Measurements from ENCODE around the gene ERAP2. TPM values are rescaled to one million over a fixed set of nuclear protein-coding genes. Genes with fewer than 3 reads are reported as not detected.

Gene ERAP2
- total RNA-seq, 1 experiment from 2014 or later, result 15.5 TPM

DNA sequence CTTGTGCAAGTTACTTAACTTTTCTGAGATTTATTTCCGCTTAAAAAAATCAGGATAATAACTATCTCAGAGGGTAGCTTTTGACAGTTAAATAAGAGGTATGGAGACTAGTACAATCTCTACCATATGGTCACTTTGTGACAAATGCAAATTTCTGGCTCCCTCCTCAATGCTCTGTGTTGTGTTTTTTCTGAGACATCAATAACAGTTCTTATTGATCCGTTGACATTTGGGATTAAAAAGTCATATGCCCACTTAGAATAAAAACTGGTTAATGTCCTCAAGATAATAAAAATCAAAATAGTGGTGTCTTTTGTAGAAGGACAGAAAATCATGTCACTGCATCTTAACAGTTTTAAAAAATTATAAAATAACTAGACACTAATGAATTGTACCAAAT lies 34.8 kb downstream of the ERAP2 start:
- Histone ChIP-seq H3K4me1 (ENCODE audit: control insufficient read depth, insufficient read depth, low read length) (no peaks in the 10 kb centered on the region), H3K9me3 (ENCODE audit: control insufficient read depth, insufficient read depth, low read depth, low read length) (no peaks in the 10 kb centered on the region), H3K27me3 (ENCODE audit: control insufficient read depth, insufficient read depth, low read length) (no peaks in the 10 kb centered on the region), H3K36me3 (ENCODE audit: control insufficient read depth, insufficient read depth, low read length) (no peaks in the 10 kb centered on the region), H3K4me3 (ENCODE audit: low read depth in 2 of 2, low read length in 2 of 2) (no peak overlapping the region), H3K27ac (ENCODE audit: low read length) (no peak overlapping the region)
- no TSS peak for BruUV-seq (replicated peaks)
- ChIA-PET CTCF (no interaction called here), POLR2A (no interaction called here)
- in situ Hi-C loops (cut with HindIII; ENCODE audit: low pct_unique_long_range_greater_than_20kb, low sequenced_read_pairs) (no loop called here), intact Hi-C loops (cut with micrococcal nuclease; ENCODE audit: unreplicated experiment) (no loop called here)
- TF ChIP-seq TCF7L2 (IDR thresholded peaks at IDR 0.05; ENCODE audit: low read depth, low read length), result no peak
- TF ChIP-seq, protein P1, sequence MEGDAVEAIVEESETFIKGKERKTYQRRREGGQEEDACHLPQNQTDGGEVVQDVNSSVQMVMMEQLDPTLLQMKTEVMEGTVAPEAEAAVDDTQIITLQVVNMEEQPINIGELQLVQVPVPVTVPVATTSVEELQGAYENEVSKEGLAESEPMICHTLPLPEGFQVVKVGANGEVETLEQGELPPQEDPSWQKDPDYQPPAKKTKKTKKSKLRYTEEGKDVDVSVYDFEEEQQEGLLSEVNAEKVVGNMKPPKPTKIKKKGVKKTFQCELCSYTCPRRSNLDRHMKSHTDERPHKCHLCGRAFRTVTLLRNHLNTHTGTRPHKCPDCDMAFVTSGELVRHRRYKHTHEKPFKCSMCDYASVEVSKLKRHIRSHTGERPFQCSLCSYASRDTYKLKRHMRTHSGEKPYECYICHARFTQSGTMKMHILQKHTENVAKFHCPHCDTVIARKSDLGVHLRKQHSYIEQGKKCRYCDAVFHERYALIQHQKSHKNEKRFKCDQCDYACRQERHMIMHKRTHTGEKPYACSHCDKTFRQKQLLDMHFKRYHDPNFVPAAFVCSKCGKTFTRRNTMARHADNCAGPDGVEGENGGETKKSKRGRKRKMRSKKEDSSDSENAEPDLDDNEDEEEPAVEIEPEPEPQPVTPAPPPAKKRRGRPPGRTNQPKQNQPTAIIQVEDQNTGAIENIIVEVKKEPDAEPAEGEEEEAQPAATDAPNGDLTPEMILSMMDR (IDR thresholded peaks at IDR 0.05), result no peak
- TF ChIP-seq POLR2AphosphoS5 (IDR thresholded peaks at IDR 0.05; ENCODE audit: low read depth, low read length), result no peak
- TF ChIP-seq SIN3A (IDR thresholded peaks at IDR 0.05; ENCODE audit: borderline replicate concordance, insufficient read depth, low read depth, low read length), result no peak
- TF ChIP-seq, protein P2, sequence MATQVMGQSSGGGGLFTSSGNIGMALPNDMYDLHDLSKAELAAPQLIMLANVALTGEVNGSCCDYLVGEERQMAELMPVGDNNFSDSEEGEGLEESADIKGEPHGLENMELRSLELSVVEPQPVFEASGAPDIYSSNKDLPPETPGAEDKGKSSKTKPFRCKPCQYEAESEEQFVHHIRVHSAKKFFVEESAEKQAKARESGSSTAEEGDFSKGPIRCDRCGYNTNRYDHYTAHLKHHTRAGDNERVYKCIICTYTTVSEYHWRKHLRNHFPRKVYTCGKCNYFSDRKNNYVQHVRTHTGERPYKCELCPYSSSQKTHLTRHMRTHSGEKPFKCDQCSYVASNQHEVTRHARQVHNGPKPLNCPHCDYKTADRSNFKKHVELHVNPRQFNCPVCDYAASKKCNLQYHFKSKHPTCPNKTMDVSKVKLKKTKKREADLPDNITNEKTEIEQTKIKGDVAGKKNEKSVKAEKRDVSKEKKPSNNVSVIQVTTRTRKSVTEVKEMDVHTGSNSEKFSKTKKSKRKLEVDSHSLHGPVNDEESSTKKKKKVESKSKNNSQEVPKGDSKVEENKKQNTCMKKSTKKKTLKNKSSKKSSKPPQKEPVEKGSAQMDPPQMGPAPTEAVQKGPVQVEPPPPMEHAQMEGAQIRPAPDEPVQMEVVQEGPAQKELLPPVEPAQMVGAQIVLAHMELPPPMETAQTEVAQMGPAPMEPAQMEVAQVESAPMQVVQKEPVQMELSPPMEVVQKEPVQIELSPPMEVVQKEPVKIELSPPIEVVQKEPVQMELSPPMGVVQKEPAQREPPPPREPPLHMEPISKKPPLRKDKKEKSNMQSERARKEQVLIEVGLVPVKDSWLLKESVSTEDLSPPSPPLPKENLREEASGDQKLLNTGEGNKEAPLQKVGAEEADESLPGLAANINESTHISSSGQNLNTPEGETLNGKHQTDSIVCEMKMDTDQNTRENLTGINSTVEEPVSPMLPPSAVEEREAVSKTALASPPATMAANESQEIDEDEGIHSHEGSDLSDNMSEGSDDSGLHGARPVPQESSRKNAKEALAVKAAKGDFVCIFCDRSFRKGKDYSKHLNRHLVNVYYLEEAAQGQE (IDR thresholded peaks at IDR 0.05; ENCODE audit: insufficient read depth in 1 of 2, low read depth in 2 of 2, low read length in 1 of 2), result no peak
- ATAC-seq (no peak), DNase-seq (ENCODE audit: low read depth, low spot score) (no peak)

DNA sequence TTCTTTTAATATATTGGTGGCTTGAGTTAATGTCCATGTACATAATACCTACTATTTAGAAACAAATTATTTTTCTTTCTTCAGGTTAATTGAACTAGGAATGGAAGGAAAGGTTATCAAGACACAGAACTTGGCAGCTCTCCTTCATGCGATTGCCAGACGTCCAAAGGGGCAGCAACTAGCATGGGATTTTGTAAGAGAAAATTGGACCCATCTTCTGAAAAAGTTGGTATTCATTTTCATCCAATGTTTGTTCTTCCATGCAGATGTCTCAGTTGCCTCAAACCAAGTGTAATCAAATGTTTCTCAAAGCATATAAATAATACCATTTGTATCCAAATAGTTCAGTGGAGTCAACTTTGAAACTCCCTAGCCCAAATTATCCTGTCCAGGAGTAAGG lies 36.9 kb downstream of the ERAP2 start:
- ChIA-PET POLR2A (no interaction called here), CTCF (no interaction called here)
- TF ChIP-seq POLR2AphosphoS5 (IDR thresholded peaks at IDR 0.05; ENCODE audit: low read depth, low read length) (no peak), TCF7L2 (IDR thresholded peaks at IDR 0.05; ENCODE audit: low read depth, low read length) (no peak), SIN3A (IDR thresholded peaks at IDR 0.05; ENCODE audit: borderline replicate concordance, insufficient read depth, low read depth, low read length) (no peak)
- TF ChIP-seq, protein P2 (IDR thresholded peaks at IDR 0.05; ENCODE audit: insufficient read depth in 1 of 2, low read depth in 2 of 2, low read length in 1 of 2), result no peak
- TF ChIP-seq, protein P1 (IDR thresholded peaks at IDR 0.05), result no peak
- Histone ChIP-seq H3K4me3 (ENCODE audit: low read depth in 2 of 2, low read length in 2 of 2) (no peak overlapping the region), H3K9me3 (ENCODE audit: control insufficient read depth, insufficient read depth, low read depth, low read length) (no peaks in the 10 kb centered on the region), H3K4me1 (ENCODE audit: control insufficient read depth, insufficient read depth, low read length) (no peaks in the 10 kb centered on the region), H3K27me3 (ENCODE audit: control insufficient read depth, insufficient read depth, low read length) (no peaks in the 10 kb centered on the region), H3K36me3 (ENCODE audit: control insufficient read depth, insufficient read depth, low read length) (no peaks in the 10 kb centered on the region), H3K27ac (ENCODE audit: low read length) (no peak overlapping the region)
- DNase-seq (ENCODE audit: low read depth, low spot score), result no peak
- no peak for ATAC-seq
- in situ Hi-C loops (cut with HindIII; ENCODE audit: low pct_unique_long_range_greater_than_20kb, low sequenced_read_pairs), result no loop called here
- intact Hi-C loops (cut with micrococcal nuclease; ENCODE audit: unreplicated experiment), result no loop called here
- no TSS peak for BruUV-seq (replicated peaks)
